Thyroid gland (tissue), 4 donors: ENCODE results near the gene TCF7.

Experiments
- POLR2A ChIP-seq, 2 donors: fragments of 450-650 bp; IDR thresholded peaks; one replicate each; pipeline ENCODE4 v1.6.1; 2017; ENCODE audit warnings: antibody characterized with exemption in 2 of 2, mild to moderate bottlenecking in 2 of 2, moderate library complexity in 1 of 2
- TF ChIP-seq, protein P1 (sequence below), 6 experiments: fragments of 200-600 bp in 3 of 6; fragments of 450-650 bp in 3 of 6; sonication (generic) in 3 of 6; IDR thresholded peaks; one replicate each; pipeline ENCODE4 v1.5.1; 2016 to 2019; ENCODE audit warnings: antibody characterized with exemption in 6 of 6, mild to moderate bottlenecking in 2 of 6, inconsistent platforms in 1 of 6, moderate library complexity in 1 of 6

GRCh38 chr5:134097211-134097749 is 17.2 kb upstream of the TCF7 start:
- TF ChIP-seq, protein P1, sequence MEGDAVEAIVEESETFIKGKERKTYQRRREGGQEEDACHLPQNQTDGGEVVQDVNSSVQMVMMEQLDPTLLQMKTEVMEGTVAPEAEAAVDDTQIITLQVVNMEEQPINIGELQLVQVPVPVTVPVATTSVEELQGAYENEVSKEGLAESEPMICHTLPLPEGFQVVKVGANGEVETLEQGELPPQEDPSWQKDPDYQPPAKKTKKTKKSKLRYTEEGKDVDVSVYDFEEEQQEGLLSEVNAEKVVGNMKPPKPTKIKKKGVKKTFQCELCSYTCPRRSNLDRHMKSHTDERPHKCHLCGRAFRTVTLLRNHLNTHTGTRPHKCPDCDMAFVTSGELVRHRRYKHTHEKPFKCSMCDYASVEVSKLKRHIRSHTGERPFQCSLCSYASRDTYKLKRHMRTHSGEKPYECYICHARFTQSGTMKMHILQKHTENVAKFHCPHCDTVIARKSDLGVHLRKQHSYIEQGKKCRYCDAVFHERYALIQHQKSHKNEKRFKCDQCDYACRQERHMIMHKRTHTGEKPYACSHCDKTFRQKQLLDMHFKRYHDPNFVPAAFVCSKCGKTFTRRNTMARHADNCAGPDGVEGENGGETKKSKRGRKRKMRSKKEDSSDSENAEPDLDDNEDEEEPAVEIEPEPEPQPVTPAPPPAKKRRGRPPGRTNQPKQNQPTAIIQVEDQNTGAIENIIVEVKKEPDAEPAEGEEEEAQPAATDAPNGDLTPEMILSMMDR (IDR thresholded peaks at IDR 0.05): no peak
- no peak for TF ChIP-seq POLR2A (IDR thresholded peaks at IDR 0.05)
